NCI-H1092 treated with DMSO at 0.1 percent for 48 hours (cell line): Measurements from ENCODE around the gene C1QTNF8.

Experiments used
- DNase-seq: peaks from one replicate; lab custom pipeline; 2025; lab: John Stamatoyannopoulos, UW

Gene C1QTNF8

GRCh38 chr16:1060416-1061340, 35.4 kb downstream of the C1QTNF8 start:
- DNase-seq = no peak

GRCh38 chr16:1059310-1059709, 36.7 kb downstream of the C1QTNF8 start:
- no peak for DNase-seq

GRCh38 chr16:1058216-1058615, 37.8 kb downstream of the C1QTNF8 start:
- DNase-seq = no peak

GRCh38 chr16:1057252-1057932, 38.7 kb downstream of the C1QTNF8 start:
- no peak for DNase-seq

GRCh38 chr16:1056196-1056595, 39.8 kb downstream of the C1QTNF8 start:
- no peak for DNase-seq

GRCh38 chr16:1055557-1055924, 40.5 kb downstream of the C1QTNF8 start:
- no peak for DNase-seq

GRCh38 chr16:1054660-1055556, 41.1 kb downstream of the C1QTNF8 start:
- no peak for DNase-seq

GRCh38 chr16:1053700-1054368, 42.2 kb downstream of the C1QTNF8 start:
- no peak for DNase-seq

- no peak for DNase-seq
Observed at GRCh38 chr16:1053121-1053521, 42.9 kb downstream of the C1QTNF8 start.

GRCh38 chr16:1052721-1053120, 43.3 kb downstream of the C1QTNF8 start:
- peak; percentile 21 for DNase-seq

GRCh38 chr16:1051446-1051845, 44.6 kb downstream of the C1QTNF8 start:
- no peak for DNase-seq

- DNase-seq = no peak
Observed at GRCh38 chr16:1050921-1051320, 45.1 kb downstream of the C1QTNF8 start.

- DNase-seq = no peak
Observed at GRCh38 chr16:1050516-1050915, 45.5 kb downstream of the C1QTNF8 start.

- no peak for DNase-seq
Observed at GRCh38 chr16:1049976-1050247, 46.1 kb downstream of the C1QTNF8 start.

GRCh38 chr16:1049113-1049975, 46.7 kb downstream of the C1QTNF8 start:
- DNase-seq = no peak

- DNase-seq = peak; percentile 42
Observed at GRCh38 chr16:1048442-1049112, 47.5 kb downstream of the C1QTNF8 start.

GRCh38 chr16:1047801-1048200, 48.2 kb downstream of the C1QTNF8 start:
- no peak for DNase-seq

GRCh38 chr16:1047123-1047522, 48.9 kb downstream of the C1QTNF8 start:
- DNase-seq = no peak

- DNase-seq = no peak
Observed at GRCh38 chr16:1045993-1046911, 49.8 kb downstream of the C1QTNF8 start.
